Fibroblast of skin of right quadriceps (primary cell): ENCODE data around the gene GOLGA6L1.
"Not testable (repeated sequence)": the region's sequence is repeated elsewhere in the genome, so short reads cannot be mapped to it uniquely, and the experiment has no call there.

Source experiments
- DNase-seq: peaks from one replicate; pipeline ENCODE4 v3.0.0-alpha.2; 2013

The GOLGA6L1 gene, protein sequence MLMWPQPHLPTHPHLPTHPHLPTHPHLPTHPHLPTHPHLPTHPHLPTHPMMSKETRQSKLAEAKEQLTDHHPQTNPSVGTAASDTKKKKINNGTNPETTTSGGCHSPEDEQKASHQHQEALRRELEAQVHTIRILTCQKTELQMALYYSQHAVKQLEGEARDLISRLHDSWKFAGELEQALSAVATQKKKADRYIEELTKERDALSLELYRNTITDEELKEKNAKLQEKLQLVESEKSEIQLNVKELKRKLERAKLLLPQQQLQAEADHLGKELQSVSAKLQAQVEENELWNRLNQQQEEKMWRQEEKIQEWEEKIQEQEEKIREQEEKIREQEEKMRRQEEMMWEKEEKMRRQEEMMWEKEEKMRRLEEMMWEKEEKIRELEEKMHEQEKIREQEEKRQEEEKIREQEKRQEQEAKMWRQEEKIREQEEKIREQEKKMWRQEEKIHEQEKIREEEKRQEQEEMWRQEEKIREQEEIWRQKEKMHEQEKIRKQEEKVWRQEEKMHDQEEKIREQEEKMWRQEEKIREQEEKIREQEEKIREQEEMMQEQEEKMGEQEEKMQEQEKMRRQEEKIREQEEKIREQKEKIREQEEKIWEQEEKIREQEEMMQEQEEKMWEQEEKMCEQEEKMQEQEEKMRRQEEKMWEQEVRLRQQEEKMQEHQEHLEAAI

DNA sequence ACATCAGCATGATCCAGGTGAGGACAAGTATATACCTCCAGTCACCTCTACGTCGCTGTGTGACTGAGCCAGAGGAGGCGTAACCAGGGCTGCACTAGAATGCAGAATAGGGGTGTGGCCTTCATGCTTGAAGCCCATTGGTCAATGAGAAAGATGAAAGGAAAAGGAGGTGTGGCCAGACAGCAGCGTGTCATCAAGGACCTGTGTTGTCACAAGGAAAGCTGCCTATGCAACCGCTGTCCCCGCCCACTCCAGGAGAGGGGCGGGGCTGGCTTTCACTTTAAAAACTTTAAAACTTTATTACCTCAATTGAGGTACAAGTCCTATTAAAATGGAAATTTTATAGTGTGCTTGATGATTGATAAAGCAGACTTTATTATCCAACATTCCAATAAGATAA is at the start of gene GOLGA6L1:
GOLGA6L1 (minus strand) TSS at position 101 of the 400 bp plus-strand sequence; CDS start at position 10, 91 bp downstream.
- DNase-seq, result not testable (repeated sequence)

DNA sequence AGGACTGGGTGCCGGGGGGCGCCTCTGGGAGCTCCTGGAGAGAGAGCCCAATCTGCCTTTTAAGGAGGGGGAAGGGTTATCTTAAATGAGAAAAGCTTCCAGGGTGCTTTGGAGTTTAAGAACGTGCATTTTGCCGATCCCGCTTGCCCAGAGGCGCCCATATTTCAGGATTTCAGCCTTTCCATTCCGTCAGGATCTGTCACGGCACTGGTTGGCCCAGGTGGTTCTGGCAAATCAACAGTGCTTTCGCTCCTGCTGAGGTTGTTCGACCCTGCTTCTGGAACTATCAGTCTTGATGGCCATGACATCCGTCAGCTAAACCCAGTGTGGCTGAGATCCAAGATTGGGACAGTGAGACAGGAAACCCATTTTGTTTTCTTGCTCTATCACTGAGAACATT is 44.6 kb upstream of the GOLGA6L1 start:
- DNase-seq, result not testable (repeated sequence)

DNA sequence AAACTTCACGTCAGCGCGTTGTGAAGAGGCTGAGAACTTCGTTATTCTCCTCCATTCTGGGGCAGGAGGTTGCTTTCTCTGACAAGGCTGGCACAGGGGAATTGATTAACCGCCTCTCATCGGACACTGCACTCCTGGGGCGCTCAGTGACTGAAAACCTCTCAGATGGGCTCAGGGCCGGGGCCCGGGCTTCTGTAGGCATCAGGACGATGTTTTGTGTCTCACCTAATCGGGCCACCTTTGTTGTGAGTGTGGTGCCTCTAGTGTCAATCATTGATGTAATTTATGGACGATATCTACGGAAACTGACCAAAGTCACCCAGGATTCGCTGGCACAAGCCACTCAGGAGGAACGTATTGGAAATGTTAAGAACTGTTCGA is 43.9 kb upstream of the GOLGA6L1 start:
- not testable (repeated sequence) for DNase-seq

DNA sequence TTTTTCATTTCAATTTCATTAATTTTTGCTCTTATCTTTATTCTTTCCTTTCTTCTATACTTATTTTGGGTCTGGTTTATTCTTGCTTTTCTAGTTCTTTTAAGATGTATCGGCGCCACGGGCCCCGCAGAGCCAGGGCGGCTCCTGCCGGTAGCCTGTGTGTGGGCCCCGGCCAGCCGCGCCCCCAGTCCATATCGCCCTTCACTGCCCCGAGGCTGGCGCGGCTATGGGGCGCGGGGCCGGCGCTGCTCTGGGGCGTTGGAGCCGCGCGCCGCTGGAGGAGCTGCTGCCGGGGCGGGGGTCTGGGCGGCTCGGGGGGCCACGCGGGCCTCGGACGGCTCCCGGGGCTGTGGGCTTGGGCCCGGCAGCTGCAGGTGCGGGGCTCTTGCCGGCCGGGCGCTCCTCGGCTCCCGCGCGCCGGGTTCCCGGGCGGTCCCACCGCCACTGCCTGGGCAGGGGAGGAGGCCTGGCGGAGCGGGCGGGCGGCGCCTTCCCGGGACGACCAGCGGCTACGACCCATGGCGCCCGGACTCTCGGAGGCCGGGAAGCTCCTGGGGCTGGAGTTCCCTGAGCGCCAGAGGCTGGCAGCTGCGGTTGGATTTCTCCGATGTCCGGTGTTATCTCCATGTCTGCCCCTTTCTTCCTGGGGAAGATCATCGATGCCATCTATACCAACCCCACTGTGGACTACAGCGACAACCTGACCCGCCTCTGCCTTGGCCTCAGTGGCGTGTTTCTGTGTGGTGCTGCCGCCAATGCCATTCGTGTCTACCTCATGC is 43.3 kb upstream of the GOLGA6L1 start:
- not testable (repeated sequence) for DNase-seq

DNA sequence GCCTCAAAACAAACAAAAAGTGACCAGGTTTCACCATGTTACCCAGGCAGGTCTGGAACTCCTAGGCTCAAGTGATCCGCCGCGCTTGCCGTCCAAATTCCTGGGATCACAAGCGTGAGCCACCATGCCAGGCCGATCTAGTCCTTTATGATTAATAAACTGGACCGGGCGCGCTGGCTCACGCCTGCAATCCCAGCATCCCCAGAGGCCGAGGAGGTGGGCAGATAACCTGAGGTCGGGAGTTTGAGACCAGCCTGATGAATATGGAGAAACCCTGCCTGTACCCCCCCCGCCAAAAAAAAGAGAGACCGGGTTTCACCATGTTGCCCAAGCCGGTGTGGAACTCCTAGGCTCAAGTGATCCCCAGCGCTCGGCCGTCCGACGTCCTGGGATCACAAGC is 40.1 kb upstream of the GOLGA6L1 start:
- not testable (repeated sequence) for DNase-seq

DNA sequence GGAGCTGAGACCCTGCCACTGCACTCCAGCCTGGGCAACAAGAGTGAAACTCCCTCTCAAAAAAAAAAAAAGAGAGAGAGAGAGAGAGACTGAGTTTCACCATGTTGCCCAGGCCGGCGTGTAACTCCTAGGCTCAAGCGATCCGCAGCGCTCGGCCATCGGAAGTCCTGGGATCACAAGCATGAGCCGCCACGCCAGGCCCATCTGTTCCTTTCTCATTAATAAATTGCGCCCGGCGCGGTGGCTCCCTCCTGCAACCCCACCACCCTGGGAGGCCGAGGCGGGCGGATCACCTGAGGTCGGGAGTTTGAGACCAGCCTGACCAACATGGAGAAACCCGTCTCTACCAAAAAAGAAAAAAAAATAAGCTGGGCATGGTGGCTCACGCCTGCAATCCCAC is 39.0 kb upstream of the GOLGA6L1 start:
- not testable (repeated sequence) for DNase-seq

DNA sequence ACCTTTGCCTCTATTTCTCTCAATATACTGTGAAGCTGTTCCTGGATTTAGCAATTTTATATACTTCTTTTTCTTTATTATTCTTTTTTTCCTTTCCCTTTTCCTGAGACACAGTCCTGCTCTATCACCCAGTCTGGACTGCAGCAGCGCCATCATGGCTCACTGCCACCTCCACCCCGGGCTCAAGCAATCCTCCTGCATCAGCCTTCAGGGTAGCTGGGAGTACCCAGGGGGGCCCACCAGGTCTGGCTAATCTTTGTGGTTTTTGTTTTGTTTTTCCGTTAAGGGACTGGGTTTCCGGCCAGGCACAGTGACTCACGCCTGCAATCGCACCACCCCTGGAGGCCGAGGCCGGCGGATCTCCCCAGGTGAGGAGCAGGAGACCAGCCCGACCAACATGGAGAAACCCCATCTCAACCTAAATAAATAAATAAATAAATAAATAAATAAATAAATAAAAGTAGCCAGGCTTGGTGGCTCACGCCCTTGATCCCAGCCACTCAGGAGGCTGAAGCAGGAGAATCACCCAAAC is 38.1 kb upstream of the GOLGA6L1 start:
- DNase-seq, result not testable (repeated sequence)

DNA sequence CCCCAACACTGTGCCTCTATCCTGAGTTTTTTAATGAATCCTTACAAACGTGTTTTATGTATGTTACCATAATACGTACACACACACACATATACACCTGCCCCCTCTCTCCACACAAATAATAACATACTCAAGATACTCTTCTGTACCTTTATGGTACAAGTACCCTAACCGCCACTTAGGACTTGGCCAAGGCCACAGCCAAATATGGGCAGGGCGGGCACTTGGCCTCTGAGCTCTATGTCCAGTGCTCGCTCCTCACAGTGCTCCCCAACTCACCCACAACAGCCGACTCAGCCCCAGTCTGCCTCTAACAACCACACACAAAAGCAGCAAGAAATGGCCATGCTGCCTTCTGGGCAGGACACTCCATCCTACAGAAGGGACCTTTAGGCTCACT is 3.8 kb downstream of the GOLGA6L1 start:
- DNase-seq, result not testable (repeated sequence)

DNA sequence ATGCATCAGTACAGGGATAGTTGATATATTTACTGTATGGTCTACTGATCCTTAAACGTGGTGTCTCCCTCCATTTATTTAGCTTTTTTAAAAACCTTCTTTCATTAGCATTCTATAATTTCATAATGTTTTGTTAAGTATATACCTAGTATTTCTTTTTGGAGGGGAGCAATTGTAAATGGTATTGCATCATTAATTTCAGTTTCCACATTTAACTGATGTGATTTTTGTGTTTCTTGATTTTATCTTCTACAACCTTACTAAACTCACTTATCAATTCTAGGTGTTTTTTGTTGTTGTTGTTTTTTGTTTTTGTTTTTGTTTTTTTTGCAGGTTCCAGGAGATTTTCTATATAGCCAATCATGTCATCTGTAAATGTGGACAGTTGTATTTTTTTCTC is 18.4 kb downstream of the GOLGA6L1 start:
- no peak for DNase-seq

DNA sequence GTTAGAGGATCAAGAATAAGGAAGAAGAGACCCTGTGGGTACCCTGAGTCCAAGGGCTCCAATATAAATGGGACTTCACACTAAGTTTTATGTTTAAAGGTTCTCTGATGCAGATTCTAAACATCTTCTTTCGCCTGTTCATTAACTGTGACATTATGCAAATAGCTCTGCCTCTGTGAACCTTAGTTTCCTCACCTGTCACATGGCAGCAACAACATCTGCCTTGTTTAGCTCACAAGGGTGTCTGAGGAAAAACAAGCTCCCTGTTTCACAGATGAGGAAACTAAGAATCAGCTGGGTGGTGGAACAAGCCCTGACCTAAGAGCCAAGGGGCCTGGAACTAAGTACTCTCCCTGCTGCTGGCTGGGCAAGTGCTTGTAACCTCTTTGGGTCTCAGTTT is 40.8 kb downstream of the GOLGA6L1 start:
- no peak for DNase-seq

DNA sequence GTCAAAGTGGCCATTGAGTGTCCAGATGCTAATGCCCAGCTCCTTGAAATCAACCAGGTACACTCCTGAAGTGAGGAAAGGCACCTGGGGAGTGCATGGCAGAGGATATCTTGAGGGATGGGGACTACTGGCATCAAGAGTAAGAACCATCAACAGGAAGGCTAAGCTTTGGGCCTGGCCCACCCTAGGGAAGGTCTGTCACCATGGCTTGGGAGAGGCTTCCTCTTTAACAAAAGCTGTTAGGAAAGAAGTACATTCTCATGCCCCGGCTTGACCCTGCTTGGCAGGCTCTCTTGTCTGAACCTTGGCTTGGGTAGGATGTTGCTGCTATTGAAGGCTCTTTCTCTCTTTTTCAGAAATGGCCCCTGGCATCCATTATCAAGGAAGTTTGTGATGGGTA is 53.5 kb downstream of the GOLGA6L1 start:
- no peak for DNase-seq

DNA sequence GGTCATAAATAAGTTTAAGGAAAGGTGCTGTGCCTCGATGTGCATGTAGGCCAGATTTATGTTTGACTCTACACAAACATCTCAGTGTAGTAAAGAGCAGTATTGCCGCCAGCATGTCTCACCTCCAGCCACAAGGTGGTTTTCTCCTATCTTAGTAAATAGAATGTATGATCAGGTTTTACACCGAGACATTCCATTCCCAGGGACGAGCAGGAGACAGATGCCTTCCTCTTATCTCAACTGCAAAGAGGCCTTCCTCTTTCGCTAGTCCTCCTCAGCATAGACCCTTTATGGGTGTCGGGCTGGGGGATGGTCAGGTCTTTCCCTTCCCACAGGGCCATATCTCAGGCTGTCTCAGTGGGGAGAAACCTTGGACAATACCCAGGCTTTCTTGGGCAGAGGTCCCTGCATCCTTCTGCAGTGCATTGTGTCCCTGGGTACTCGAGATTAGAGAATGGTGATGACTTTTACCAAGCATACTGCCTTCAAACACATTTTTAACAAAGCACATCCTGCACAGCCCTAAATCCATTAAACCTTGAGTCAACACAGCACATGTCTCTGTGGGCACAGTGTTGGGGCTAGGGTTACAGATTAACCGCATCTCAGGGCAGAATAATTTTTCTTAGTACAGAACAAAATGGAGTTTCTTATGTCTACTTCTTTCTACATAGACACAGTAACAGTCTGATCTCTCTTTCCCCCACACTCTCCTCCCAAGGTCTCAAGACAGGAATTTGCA is 54.5 kb downstream of the GOLGA6L1 start:
- not testable (repeated sequence) for DNase-seq

DNA sequence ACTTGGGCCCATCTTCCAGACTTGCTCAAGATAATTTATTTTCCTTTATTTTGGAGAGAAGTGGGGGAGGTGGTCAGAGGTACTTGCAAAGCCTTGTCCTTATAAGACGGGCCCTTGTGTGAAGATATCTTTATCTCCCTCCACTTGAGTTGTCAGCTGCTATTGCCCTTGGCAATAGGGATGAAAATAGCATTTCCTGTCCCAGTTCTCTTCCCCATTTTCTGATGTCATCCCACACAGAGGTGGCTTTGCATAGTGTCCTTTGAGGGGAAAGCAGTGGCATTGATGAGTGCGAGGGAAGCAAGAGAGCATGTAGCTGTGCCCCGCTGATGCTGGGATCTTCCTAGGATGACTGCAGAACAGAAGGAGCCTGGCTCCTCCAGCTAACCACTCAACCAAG is 55.4 kb downstream of the GOLGA6L1 start:
- no peak for DNase-seq

DNA sequence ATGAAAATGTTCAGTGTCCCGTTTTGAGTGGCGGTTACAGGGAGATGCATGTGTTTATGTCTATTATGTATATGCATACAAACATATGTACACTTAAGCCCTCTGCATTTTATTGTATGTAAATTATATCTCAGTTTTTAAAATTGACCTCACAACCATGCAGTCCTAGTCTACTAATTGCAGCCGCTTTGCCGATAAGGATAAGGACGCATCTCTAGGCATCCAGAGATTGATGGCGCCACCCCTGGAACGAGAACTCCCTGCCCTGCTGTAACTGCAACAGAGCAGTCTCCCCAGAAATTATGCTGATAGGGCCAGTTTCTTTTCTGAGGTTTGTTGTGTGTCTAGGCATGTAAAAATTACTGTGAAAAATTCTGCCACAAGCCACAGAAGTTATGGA is 56.9 kb downstream of the GOLGA6L1 start:
- DNase-seq, result no peak
